ENCODE results near the gene TMEM200C. TPM values are rescaled to one million over a fixed set of nuclear protein-coding genes. Genes with fewer than 3 reads are reported as not detected.

The TMEM200C gene
- total RNA-seq, 2 experiments from 2014 or later, result not detected

DNA sequence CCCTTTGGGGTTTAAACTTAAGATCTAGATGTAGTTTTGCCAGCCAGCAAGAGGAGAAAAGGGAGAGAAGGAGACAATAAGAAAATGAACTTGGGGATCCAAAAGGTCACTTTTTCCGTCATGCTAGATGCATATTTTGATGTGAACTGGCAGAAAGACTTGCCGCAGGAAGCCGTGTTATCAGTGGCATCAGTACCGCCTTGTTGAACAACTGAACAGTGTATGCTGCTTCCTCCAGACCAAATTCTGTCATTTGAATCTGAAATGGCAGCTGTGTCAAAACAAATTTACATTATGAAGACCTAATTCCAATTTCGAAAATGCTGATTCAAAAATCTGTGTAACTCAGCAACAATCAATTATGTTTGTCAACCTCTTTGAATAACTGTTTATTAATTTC is 42.1 kb downstream of the TMEM200C start:
- Mint-ChIP-seq H3K9me3 (ENCODE audit: insufficient read depth) (no peaks in the 10 kb centered on the region), H3K36me3 (ENCODE audit: low read depth) (no peaks in the 10 kb centered on the region), H3K27me3 (ENCODE audit: low read depth) (no peaks in the 10 kb centered on the region), H3K4me3 (no peak overlapping the region), H3K4me1 (ENCODE audit: low read depth) (no peaks in the 10 kb centered on the region), H3K27ac (no peak overlapping the region)
- CTCF ChIA-PET, result no interaction called here
- DNase-seq (no peak), ATAC-seq (no peak)
- POLR2A ChIA-PET, result no interaction called here

DNA sequence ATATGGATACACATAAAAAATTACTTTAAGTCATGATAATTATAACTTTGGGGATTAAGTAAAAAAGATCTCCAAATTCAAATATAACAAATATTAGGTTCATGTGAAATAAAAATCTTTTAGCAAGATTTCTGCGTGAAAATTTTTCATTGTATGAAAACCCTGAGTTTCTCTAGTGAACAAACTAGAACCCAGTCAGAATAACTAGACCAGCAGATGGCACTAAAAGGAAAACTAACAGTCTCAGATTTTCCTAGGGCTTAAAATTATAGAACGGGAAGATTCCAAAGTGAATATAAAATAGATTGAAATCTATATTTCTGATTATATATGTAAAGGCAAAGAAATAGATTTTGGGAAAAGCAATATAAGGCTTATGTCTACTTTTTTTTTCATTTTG is 43.3 kb downstream of the TMEM200C start:
- Mint-ChIP-seq H3K9me3 (ENCODE audit: insufficient read depth) (no peaks in the 10 kb centered on the region), H3K27ac (no peak overlapping the region), H3K27me3 (ENCODE audit: low read depth) (no peaks in the 10 kb centered on the region), H3K4me1 (ENCODE audit: low read depth) (no peaks in the 10 kb centered on the region), H3K36me3 (ENCODE audit: low read depth) (no peaks in the 10 kb centered on the region), H3K4me3 (no peak overlapping the region)
- no peak for DNase-seq
- POLR2A ChIA-PET, result no interaction called here
- ATAC-seq, result no peak
- CTCF ChIA-PET, result no interaction called here

DNA sequence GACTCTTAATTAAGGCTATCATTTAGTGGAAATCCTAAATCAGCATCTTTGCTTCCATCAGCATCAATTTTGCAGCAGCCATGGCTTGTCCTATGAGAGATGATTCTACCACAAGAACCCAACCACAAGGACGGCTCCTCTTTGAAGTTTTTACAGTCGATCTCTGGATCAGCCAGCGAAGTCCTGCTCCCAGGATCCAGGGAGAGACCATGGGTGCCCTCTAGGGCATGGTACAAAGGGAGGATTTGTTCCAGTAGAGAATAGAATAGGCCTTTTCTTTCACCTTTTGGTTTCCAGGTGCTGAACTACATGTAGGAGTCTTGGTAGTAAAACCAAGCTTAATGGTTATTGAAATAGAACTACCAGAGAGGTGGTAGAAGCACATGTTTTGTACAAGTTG is 52.7 kb downstream of the TMEM200C start:
- Mint-ChIP-seq H3K4me3 (no peak overlapping the region), H3K27ac (no peak overlapping the region), H3K9me3 (ENCODE audit: insufficient read depth) (no peaks in the 10 kb centered on the region), H3K27me3 (ENCODE audit: low read depth) (no peaks in the 10 kb centered on the region), H3K4me1 (ENCODE audit: low read depth) (no peaks in the 10 kb centered on the region), H3K36me3 (ENCODE audit: low read depth) (no peaks in the 10 kb centered on the region)
- ATAC-seq, result no peak
- ChIA-PET POLR2A (no interaction called here), CTCF (no interaction called here)
- DNase-seq, result no peak

DNA sequence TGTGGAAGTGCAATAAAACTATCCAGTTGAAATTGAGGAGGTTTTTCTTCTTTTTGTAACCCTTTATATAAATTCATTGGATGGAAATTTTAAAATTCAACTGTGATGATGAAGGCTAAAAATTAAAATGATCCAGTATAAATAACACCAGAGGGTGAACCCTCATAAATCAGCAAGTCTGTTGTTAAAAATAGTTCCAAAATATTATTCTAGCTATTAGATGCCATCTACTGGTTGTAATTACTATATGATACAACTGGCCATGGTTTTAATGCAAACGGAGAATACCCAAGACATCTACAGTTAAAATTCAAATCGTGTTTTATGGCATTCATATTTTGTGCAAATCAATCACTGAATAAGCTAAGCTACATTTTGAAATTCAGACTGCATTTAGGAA is 53.8 kb downstream of the TMEM200C start:
- ChIA-PET CTCF (no interaction called here), POLR2A (no interaction called here)
- Mint-ChIP-seq H3K36me3 (ENCODE audit: low read depth) (no peaks in the 10 kb centered on the region), H3K4me1 (ENCODE audit: low read depth) (no peaks in the 10 kb centered on the region), H3K9me3 (ENCODE audit: insufficient read depth) (no peaks in the 10 kb centered on the region), H3K27me3 (ENCODE audit: low read depth) (no peaks in the 10 kb centered on the region), H3K4me3 (no peak overlapping the region), H3K27ac (no peak overlapping the region)
- no peak for ATAC-seq
- no peak for DNase-seq

DNA sequence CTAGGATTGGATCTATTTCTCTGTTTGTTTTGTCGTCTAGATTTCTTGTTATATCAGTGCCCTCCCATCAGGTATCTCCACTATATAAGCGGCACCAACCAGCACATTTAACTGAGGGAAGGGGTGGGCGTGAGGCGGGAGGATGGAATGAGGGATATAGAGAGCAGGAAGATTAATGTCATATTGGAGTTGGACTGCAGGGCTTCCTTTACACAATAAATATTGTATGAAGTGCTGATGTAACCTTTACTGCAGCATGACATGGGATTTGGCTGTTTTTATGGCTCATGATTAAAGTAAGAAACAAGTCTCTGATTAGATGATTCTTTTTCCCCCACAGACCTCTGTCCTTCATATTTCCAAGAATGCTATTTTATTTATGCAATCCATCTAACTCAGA is 54.8 kb downstream of the TMEM200C start:
- H3K4me3 Mint-ChIP-seq, result no peak overlapping the region
- H3K9me3 Mint-ChIP-seq (ENCODE audit: insufficient read depth), result no peaks in the 10 kb centered on the region
- POLR2A ChIA-PET, result no interaction called here
- H3K36me3 Mint-ChIP-seq (ENCODE audit: low read depth), result no peaks in the 10 kb centered on the region
- ATAC-seq, result no peak
- no peaks in the 10 kb centered on the region for H3K4me1 Mint-ChIP-seq (ENCODE audit: low read depth)
- H3K27me3 Mint-ChIP-seq (ENCODE audit: low read depth), result no peaks in the 10 kb centered on the region
- DNase-seq, result no peak
- CTCF ChIA-PET, result no interaction called here
- no peak overlapping the region for H3K27ac Mint-ChIP-seq

DNA sequence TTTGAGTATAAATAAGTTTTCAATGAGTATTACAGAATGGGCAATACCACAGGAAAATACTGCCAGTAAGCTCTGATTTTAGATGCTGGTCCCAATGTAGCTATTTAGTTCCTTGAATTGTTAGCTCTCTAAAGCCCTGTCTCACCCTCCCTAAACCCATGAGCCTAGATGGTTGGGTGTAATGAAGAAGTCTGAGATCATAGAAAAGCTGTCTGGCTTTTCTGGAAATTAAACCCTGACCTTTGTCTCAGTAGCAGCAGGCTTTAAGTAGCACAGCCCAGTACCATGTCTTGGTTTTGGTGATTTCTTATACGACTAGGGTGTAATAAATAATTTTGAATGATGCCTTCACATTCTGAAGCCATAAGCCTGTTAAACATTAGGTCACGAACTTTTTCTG is 55.3 kb downstream of the TMEM200C start:
- no peak for ATAC-seq
- no peaks in the 10 kb centered on the region for H3K9me3 Mint-ChIP-seq (ENCODE audit: insufficient read depth)
- no peak overlapping the region for H3K4me3 Mint-ChIP-seq
- ChIA-PET CTCF (no interaction called here), POLR2A (no interaction called here)
- no peaks in the 10 kb centered on the region for H3K36me3 Mint-ChIP-seq (ENCODE audit: low read depth)
- H3K4me1 Mint-ChIP-seq (ENCODE audit: low read depth), result no peaks in the 10 kb centered on the region
- H3K27ac Mint-ChIP-seq, result no peak overlapping the region
- no peak for DNase-seq
- no peaks in the 10 kb centered on the region for H3K27me3 Mint-ChIP-seq (ENCODE audit: low read depth)

DNA sequence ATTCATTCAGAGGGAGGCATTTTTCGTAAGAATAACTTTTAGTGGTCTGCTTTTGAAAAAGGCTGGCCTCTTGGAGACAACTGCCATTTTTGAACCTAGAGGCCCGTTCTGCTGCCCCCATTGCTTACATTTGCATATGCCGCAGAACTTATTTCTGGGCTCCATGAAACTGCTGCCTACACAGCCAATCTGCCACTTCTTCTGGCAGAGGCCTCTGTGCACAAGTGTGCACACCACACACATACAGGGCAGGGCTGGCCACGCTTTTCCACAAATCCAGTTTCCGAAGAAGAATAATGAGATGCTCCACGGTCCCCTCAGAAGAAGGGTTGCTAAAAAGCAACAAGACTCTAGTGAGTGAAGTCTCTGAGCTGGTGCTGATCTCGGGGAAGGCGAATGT is 56.2 kb downstream of the TMEM200C start:
- no peak for ATAC-seq
- CTCF ChIA-PET, result no interaction called here
- DNase-seq, result no peak
- H3K36me3 Mint-ChIP-seq (ENCODE audit: low read depth), result no peaks in the 10 kb centered on the region
- H3K4me3 Mint-ChIP-seq, result no peak overlapping the region
- POLR2A ChIA-PET, result no interaction called here
- H3K4me1 Mint-ChIP-seq (ENCODE audit: low read depth), result no peaks in the 10 kb centered on the region
- no peak overlapping the region for H3K27ac Mint-ChIP-seq
- no peaks in the 10 kb centered on the region for H3K27me3 Mint-ChIP-seq (ENCODE audit: low read depth)
- no peaks in the 10 kb centered on the region for H3K9me3 Mint-ChIP-seq (ENCODE audit: insufficient read depth)

Small RNA genes within 50 kb of the gene (microRNA-seq; reads per million reads assigned to microRNA genes)
- gene MIR3976, result not detected

All from activated CD8-positive, alpha-beta T cell treated with anti-CD3 and anti-CD28 coated beads, Interleukin-2, amount 10 ng/mL, durations not matched to agents 7 days and 5 days (primary cell).